ENCODE data around the gene MERTK.

DNA sequence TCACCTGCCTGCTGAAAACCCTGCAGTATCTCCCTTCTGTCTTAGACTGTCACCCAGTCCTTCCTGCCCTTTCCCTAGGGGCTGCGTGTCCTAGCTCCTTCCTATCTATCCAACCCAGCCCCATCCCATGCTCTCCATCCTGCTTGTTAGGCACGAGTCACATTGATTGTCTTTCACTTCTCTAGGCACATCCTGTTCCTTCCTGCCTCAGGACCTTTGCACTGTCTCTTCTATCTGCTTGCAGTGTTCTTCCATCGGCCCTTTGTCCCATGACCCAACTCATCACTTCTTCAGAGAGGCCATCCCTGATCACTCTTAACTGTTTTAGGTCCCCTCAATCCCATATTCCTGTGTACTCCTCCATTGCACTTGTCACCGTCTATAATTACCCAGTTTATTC lies 50.4 kb downstream of the MERTK start:
- no peak for TF ChIP-seq GATA2 (IDR thresholded peaks at IDR 0.05; ENCODE audit: low read depth, low read length)
- TF ChIP-seq GATA3 (IDR thresholded peaks at IDR 0.05; ENCODE audit: low read depth, low read length), result no peak

All from SH-SY5Y (cell line).